Stomach (tissue), 4 donors: ENCODE measurements around the gene FAM209A.

Experiments used
- POLR2AphosphoS5 ChIP-seq, 3 donors: sonication (generic); formaldehyde crosslinking; IDR thresholded peaks; one replicate each; pipeline ENCODE4 v1.6.1; 2016; ENCODE audit warnings: antibody characterized with exemption in 3 of 3
- TF ChIP-seq, protein P1 (sequence below), 7 experiments: fragments of 450-650 bp in 4 of 7; fragments of 200-600 bp in 3 of 7; sonication (generic) in 3 of 7; IDR thresholded peaks; one replicate each; pipeline ENCODE4 v1.5.1; 2016 to 2019; ENCODE audit warnings: antibody characterized with exemption in 7 of 7, control low read depth in 2 of 7, mild to moderate bottlenecking in 1 of 7

DNA sequence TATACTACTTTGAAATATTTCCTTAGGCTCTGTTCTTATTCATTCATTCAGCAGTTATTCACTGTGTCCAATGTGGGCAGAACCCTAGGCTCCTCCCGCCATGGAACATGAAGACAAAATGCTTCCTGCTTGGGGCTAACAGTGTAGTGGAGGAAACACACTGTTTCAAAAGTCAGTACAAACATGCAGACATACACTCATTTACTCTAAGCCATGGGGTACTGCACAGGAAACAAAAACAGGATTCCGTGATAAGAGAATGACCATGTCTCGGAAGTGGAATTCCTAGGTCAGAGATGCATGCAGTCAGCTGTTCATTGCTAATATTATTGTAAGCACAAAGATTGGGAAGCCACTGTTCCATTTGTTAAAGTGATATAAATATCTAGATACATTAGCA, 18.4 kb upstream of the FAM209A start:
- TF ChIP-seq POLR2AphosphoS5 (IDR thresholded peaks at IDR 0.05): no peak
- TF ChIP-seq, protein P1, sequence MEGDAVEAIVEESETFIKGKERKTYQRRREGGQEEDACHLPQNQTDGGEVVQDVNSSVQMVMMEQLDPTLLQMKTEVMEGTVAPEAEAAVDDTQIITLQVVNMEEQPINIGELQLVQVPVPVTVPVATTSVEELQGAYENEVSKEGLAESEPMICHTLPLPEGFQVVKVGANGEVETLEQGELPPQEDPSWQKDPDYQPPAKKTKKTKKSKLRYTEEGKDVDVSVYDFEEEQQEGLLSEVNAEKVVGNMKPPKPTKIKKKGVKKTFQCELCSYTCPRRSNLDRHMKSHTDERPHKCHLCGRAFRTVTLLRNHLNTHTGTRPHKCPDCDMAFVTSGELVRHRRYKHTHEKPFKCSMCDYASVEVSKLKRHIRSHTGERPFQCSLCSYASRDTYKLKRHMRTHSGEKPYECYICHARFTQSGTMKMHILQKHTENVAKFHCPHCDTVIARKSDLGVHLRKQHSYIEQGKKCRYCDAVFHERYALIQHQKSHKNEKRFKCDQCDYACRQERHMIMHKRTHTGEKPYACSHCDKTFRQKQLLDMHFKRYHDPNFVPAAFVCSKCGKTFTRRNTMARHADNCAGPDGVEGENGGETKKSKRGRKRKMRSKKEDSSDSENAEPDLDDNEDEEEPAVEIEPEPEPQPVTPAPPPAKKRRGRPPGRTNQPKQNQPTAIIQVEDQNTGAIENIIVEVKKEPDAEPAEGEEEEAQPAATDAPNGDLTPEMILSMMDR (IDR thresholded peaks at IDR 0.05): no peak
